GM12891 (cell line): ENCODE measurements around the gene CACNB4.

Source experiments
- PAX5 ChIP-seq: IDR thresholded peaks from 2 replicates; pipeline ENCODE4 v1.6.1; 2011; ENCODE audit warnings: low read length, moderate library complexity, mild to moderate bottlenecking; ENCODE audit not compliant: insufficient read depth, severe bottlenecking
- POLR2A ChIP-seq: IDR thresholded peaks from 2 replicates; pipeline ENCODE4 v1.6.1; 2011; ENCODE audit warnings: low read depth, low read length, control low read depth
- POLR2AphosphoS5 ChIP-seq: IDR thresholded peaks from 2 replicates; pipeline ENCODE4 v1.6.1; 2011; ENCODE audit warnings: low read depth, low read length, control low read depth
- POU2F2 ChIP-seq: IDR thresholded peaks from 2 replicates; pipeline ENCODE4 v1.6.1; 2011; ENCODE audit warnings: low read depth, mild to moderate bottlenecking, control low read depth, low read length, moderate library complexity
- SPI1 ChIP-seq: IDR thresholded peaks from 2 replicates; pipeline ENCODE4 v1.6.1; 2011; ENCODE audit warnings: low read depth, low read length, control low read depth
- TAF1 ChIP-seq: IDR thresholded peaks from 2 replicates; pipeline ENCODE4 v1.6.1; 2011; ENCODE audit warnings: low read depth, low read length, control low read depth

GRCh38 chr2:152126664-152127063, 27.8 kb upstream of the CACNB4 start:
- TF ChIP-seq POLR2A (no peak), POLR2AphosphoS5 (no peak), TAF1 (no peak), PAX5 (no peak), POU2F2 (no peak), SPI1 (no peak)
